GM11168 (cell line): ENCODE measurements around the gene RPEL1.

Source experiments
- in situ Hi-C: fragments of 300-500 bp; cut with MboI; formaldehyde crosslinking; loops from one replicate; pipeline ENCODE4 v1.12.0; 2022; ENCODE audit warnings: low sequenced_read_pairs; ENCODE audit not compliant: unreplicated experiment

RPEL1 gene

GRCh38 chr10:103276896-103277712 lies 31.4 kb downstream of the RPEL1 start, which contains the start of gene INA:
TSS of gene INA (plus strand) at chr10:103277138. CDS start at chr10:103277212, 74 bp downstream.
- in situ Hi-C loops: no loop called here

- in situ Hi-C loops: no loop called here
These were observed 32.2 kb downstream of the RPEL1 start for GRCh38 chr10:103277713-103278536.

- in situ Hi-C loops: no loop called here
These were observed 32.8 kb downstream of the RPEL1 start for GRCh38 chr10:103278537-103278823.

- in situ Hi-C loops: no loop called here
These were observed 33.2 kb downstream of the RPEL1 start for GRCh38 chr10:103278862-103279298.

GRCh38 chr10:103280031-103280430 lies 34.3 kb downstream of the RPEL1 start:
- in situ Hi-C loops: no loop called here

GRCh38 chr10:103280506-103280905 lies 34.8 kb downstream of the RPEL1 start:
- in situ Hi-C loops: no loop called here

GRCh38 chr10:103281753-103282152 lies 36.1 kb downstream of the RPEL1 start:
- in situ Hi-C loops: no loop called here

GRCh38 chr10:103282961-103283360 lies 37.3 kb downstream of the RPEL1 start:
- in situ Hi-C loops: no loop called here

GRCh38 chr10:103284170-103284569 lies 38.5 kb downstream of the RPEL1 start:
- in situ Hi-C loops: no loop called here

- in situ Hi-C loops: no loop called here
These were observed 42.3 kb downstream of the RPEL1 start for GRCh38 chr10:103287992-103288391.

GRCh38 chr10:103291588-103291987 lies 45.9 kb downstream of the RPEL1 start:
- in situ Hi-C loops: no loop called here

- in situ Hi-C loops: no loop called here
These were observed 49.8 kb downstream of the RPEL1 start for GRCh38 chr10:103295374-103296015.
